ENCODE measurements around the gene KBTBD2. TPM values are rescaled to one million over a fixed set of nuclear protein-coding genes. Genes with fewer than 3 reads are reported as not detected.

Gene KBTBD2
- total and polyA plus RNA-seq, 11 donors: 10.4 to 39.3 (median 28.5) TPM

DNA sequence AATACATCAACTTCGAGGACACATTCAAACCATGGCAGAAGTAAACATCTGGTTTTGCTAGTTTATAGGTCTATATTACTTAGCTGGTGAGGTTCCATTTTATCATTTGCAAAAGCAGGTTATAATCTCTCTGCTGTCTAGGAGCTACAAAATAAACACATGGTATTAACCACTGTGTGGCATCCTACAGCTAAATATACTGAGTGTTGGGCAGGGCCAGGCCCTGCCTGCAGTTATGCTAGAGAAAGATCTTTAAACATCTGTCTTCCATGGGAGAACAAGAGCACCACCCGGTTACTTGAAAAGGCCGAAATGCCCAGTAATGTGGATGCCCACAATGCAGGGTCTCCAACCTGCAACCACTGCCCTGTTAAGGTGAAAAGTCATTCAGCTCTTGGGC lies 45.1 kb upstream of the KBTBD2 start:
- intact Hi-C loops (cut with DNase I): loop anchor here in 3 of 10 donors (5.0 kb wide), 1 partner anchor 44 kb away; the partner anchor contains the start of gene KBTBD2 (in 3 of the 3)
- H3K4me1 ChIP-seq: peaks cover 3 to 47% (median 29%) of the 10 kb centered on the region in 12 donors
- H3K27me3 ChIP-seq: no peaks in the 10 kb centered on the region
- H3K4me3 ChIP-seq: no peak overlapping the region
- WGBS, 4 donors: 78 to 87% (median 82%) methylated on average over 3 of the region's 3 CpGs
- ATAC-seq: peak; percentile 41 to 64 (median 60)
- no peaks in the 10 kb centered on the region for H3K9me3 ChIP-seq
- H3K36me3 ChIP-seq: peaks cover 0 to 27% (median 20%) of the 10 kb centered on the region in 9 donors
- TF ChIP-seq POLR2A (IDR thresholded peaks at IDR 0.05) (no peak), CTCF (IDR thresholded peaks at IDR 0.05) (no peak)
- no peak for DNase-seq
- H3K27ac ChIP-seq: peak overlapping the region in 10 of 12 donors; percentile 27 to 62 (median 56)

GRCh38 chr7:32935558-32935957 lies 44.0 kb upstream of the KBTBD2 start:
- no peak for DNase-seq
- Histone ChIP-seq H3K9me3 (no peaks in the 10 kb centered on the region), H3K36me3 (peaks cover 0 to 38% (median 31%) of the 10 kb centered on the region in 9 donors), H3K4me3 (no peak overlapping the region), H3K27me3 (no peaks in the 10 kb centered on the region), H3K27ac (no peak overlapping the region), H3K4me1 (peaks cover 0 to 36% (median 22%) of the 10 kb centered on the region in 12 donors)
- TF ChIP-seq CTCF (IDR thresholded peaks at IDR 0.05): no peak
- no peak for ATAC-seq
- WGBS, 4 donors: 85 to 97% (median 96%) methylated on average over 1 of the region's 1 CpG
- intact Hi-C loops (cut with DNase I): loop anchor here in 3 of 10 donors (5.0 kb wide), 1 partner anchor 43 kb away; the partner anchor contains the start of gene KBTBD2 (in 3 of the 3)

DNA sequence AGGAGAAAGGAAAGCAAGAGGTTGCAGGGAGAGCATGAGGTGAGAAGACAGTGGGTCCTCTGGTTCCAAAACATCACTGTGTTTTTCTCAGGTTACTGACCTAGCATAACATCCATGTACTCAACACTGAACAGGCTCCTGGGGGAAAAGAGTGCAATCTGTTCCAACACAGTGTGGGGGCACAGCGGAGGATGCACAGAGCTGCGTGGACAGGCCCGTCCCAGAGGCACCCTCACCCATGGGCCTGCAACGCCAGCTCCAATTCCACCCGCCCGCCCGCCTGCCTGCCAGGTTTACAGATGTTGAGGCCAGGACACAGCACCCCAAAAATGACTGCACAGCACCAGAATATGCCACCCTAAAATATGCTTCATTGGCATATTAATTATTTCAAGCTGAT lies 38.8 kb upstream of the KBTBD2 start:
- DNase-seq (no peak), ATAC-seq (no peak)
- no peaks in the 10 kb centered on the region for H3K9me3 ChIP-seq
- peaks cover 0 to 81% (median 64%) of the 10 kb centered on the region in 9 donors for H3K36me3 ChIP-seq
- peaks cover 0 to under 1% (median 0%) of the 10 kb centered on the region in 12 donors for H3K4me1 ChIP-seq
- 85 to 95% (median 94%) methylated on average over 6 to 7 of the region's 7 CpGs for WGBS, 4 donors
- no peak overlapping the region for H3K4me3 ChIP-seq
- intact Hi-C loops (cut with DNase I): no loop called here
- TF ChIP-seq CTCF (IDR thresholded peaks at IDR 0.05): no peak
- TF ChIP-seq POLR2A (IDR thresholded peaks at IDR 0.05): no peak
- H3K27ac ChIP-seq: no peak overlapping the region
- no peaks in the 10 kb centered on the region for H3K27me3 ChIP-seq

DNA sequence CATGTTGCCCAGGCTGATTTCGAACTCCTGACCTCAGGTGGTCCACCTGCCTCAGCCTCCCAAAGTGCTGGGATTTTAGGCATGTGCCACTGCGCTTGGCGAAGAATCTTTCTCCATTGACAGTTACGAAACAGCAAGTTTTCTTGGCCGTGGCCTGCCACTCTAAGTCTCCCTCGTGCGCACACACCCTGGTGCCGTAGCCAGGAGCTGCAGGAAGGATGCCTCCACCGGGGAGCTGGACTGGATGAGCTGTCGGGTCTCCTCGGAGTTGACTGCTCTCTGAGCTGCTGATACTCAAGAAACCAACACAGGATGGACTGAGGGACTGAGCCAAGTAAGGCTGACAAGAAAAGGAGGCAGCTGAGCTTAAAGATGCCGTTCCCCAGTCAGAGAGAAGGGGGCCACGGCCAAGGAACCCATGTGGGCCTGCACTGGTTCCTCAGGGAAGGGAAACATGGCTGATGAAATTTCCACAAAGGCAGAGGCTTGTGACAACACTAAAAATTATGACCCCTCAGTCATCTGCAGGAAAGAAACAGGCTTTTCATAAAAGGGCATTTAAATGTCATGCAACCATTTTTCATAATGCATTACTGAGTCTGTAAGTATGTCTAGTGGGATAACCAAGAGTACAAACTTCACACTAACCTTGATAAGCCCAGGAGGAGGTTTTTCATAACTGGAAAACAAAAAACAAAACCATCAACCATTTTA lies 38.0 kb upstream of the KBTBD2 start:
- no peak for ATAC-seq
- Histone ChIP-seq H3K9me3 (no peaks in the 10 kb centered on the region), H3K27ac (no peak overlapping the region), H3K4me1 (no peaks in the 10 kb centered on the region), H3K27me3 (no peaks in the 10 kb centered on the region), H3K36me3 (peaks cover 0 to 87% (median 64%) of the 10 kb centered on the region in 9 donors), H3K4me3 (no peak overlapping the region)
- 81 to 90% (median 83%) methylated on average over 9 to 13 of the region's 13 CpGs for WGBS, 4 donors
- no peak for TF ChIP-seq CTCF (IDR thresholded peaks at IDR 0.05)
- TF ChIP-seq POLR2A (IDR thresholded peaks at IDR 0.05): no peak
- intact Hi-C loops (cut with DNase I): no loop called here
- DNase-seq: no peak
